Muscle layer of duodenum (tissue), 2 donors: ENCODE data around the gene HOXA10.

Experiments
- H3K27ac ChIP-seq: one replicate; pipeline ENCODE4 v1.7.0; 2013; ENCODE audit warnings: mild to moderate bottlenecking, low read length
- H3K27me3 ChIP-seq: one replicate; pipeline ENCODE4 v1.7.0; 2013; ENCODE audit warnings: low read depth, mild to moderate bottlenecking, control low read depth, low read length
- H3K36me3 ChIP-seq, 2 donors: one replicate each; pipeline ENCODE4 v1.7.0; 2013; ENCODE audit warnings: low read length in 2 of 2, control low read depth in 1 of 2, mild to moderate bottlenecking in 1 of 2; ENCODE audit not compliant: insufficient read depth in 2 of 2, control insufficient read depth in 1 of 2
- H3K4me1 ChIP-seq, 2 donors: one replicate each; pipeline ENCODE4 v1.7.0; 2013; ENCODE audit warnings: low read length in 2 of 2, mild to moderate bottlenecking in 2 of 2, control low read depth in 1 of 2, moderate library complexity in 1 of 2; ENCODE audit not compliant: insufficient read depth in 2 of 2, control insufficient read depth in 1 of 2
- H3K4me3 ChIP-seq, 2 donors: one replicate each; pipeline ENCODE4 v1.7.0; 2013; ENCODE audit warnings: low read length in 2 of 2, low read depth in 1 of 2, mild to moderate bottlenecking in 1 of 2
- H3K9me3 ChIP-seq, 2 donors: one replicate each; pipeline ENCODE4 v1.7.0; 2013; ENCODE audit warnings: low read length in 2 of 2, control low read depth in 1 of 2, mild to moderate bottlenecking in 1 of 2; ENCODE audit not compliant: control insufficient read depth in 1 of 2
- donor health status: healthy.

Gene HOXA10

GRCh38 chr7:27147199-27148030 lies 26.7 kb downstream of the HOXA10 start, which contains the start of gene HOXA6:
TSS of gene HOXA6 (minus strand) at chr7:27147774. CDS start at chr7:27147749, 25 bp downstream.
- Histone ChIP-seq H3K27ac (no peak within 1 kb of the TSS), H3K4me3 (peak within 1 kb of the TSS in 1 of 2 donors; percentile 16), H3K27me3 (peaks cover 51% of the 10 kb centered on the region), H3K36me3 (no peaks in the 10 kb centered on the region), H3K9me3 (no peaks in the 10 kb centered on the region), H3K4me1 (peaks cover 0 to 22% of the 10 kb centered on the region in 2 donors)

- Histone ChIP-seq H3K27ac (no peak overlapping the region), H3K36me3 (no peaks in the 10 kb centered on the region), H3K27me3 (peaks cover 43% of the 10 kb centered on the region), H3K9me3 (no peaks in the 10 kb centered on the region), H3K4me1 (peaks cover 0 to 15% of the 10 kb centered on the region in 2 donors), H3K4me3 (no peak overlapping the region)
Observed at GRCh38 chr7:27146491-27147198, 27.5 kb downstream of the HOXA10 start.

GRCh38 chr7:27145914-27146412 lies 28.2 kb downstream of the HOXA10 start:
- Histone ChIP-seq H3K4me1 (peaks cover 0 to 8% of the 10 kb centered on the region in 2 donors), H3K27me3 (peaks cover 36% of the 10 kb centered on the region), H3K36me3 (no peaks in the 10 kb centered on the region), H3K9me3 (no peaks in the 10 kb centered on the region), H3K4me3 (no peak overlapping the region), H3K27ac (no peak overlapping the region)

GRCh38 chr7:27145165-27145913 lies 28.8 kb downstream of the HOXA10 start:
- Histone ChIP-seq H3K4me1 (peaks cover 2 to 6% of the 10 kb centered on the region in 2 donors), H3K27ac (no peak overlapping the region), H3K9me3 (no peaks in the 10 kb centered on the region), H3K36me3 (no peaks in the 10 kb centered on the region), H3K4me3 (no peak overlapping the region), H3K27me3 (peaks cover 32% of the 10 kb centered on the region)

- Histone ChIP-seq H3K4me1 (peaks cover 0 to 7% of the 10 kb centered on the region in 2 donors), H3K9me3 (no peaks in the 10 kb centered on the region), H3K4me3 (no peak overlapping the region), H3K27ac (no peak overlapping the region), H3K36me3 (no peaks in the 10 kb centered on the region), H3K27me3 (peaks cover 28% of the 10 kb centered on the region)
Observed at GRCh38 chr7:27144781-27145164, 29.3 kb downstream of the HOXA10 start.

- peaks cover 24% of the 10 kb centered on the region for H3K27me3 ChIP-seq
- no peak overlapping the region for H3K27ac ChIP-seq
- H3K9me3 ChIP-seq: no peaks in the 10 kb centered on the region
- H3K36me3 ChIP-seq: no peaks in the 10 kb centered on the region
- peaks cover 0 to 7% of the 10 kb centered on the region in 2 donors for H3K4me1 ChIP-seq
- H3K4me3 ChIP-seq: peak overlapping the region; percentile 83 to 91
Observed at GRCh38 chr7:27143950-27144780, 30.0 kb downstream of the HOXA10 start.

- Histone ChIP-seq H3K4me1 (peaks cover 2 to 7% of the 10 kb centered on the region in 2 donors), H3K36me3 (no peaks in the 10 kb centered on the region), H3K27me3 (peaks cover 15% of the 10 kb centered on the region), H3K4me3 (peak within 1 kb of the TSS; percentile 83 to 91), H3K9me3 (no peaks in the 10 kb centered on the region), H3K27ac (peak within 1 kb of the TSS; percentile 97)
Observed at GRCh38 chr7:27143023-27143949, 30.8 kb downstream of the HOXA10 start, which contains the start of gene HOXA5. TSS of gene HOXA5 (minus strand) at chr7:27143681. CDS start at chr7:27143607, 74 bp downstream.

- Histone ChIP-seq H3K27ac (peak overlapping the region; percentile 97), H3K9me3 (no peaks in the 10 kb centered on the region), H3K27me3 (peaks cover 12% of the 10 kb centered on the region), H3K36me3 (no peaks in the 10 kb centered on the region), H3K4me1 (peaks cover 4 to 7% of the 10 kb centered on the region in 2 donors), H3K4me3 (peak overlapping the region; percentile 83 to 91)
Observed at GRCh38 chr7:27142580-27143022, 31.5 kb downstream of the HOXA10 start.

- Histone ChIP-seq H3K27ac (peak overlapping the region; percentile 97), H3K36me3 (no peaks in the 10 kb centered on the region), H3K4me1 (peaks cover 4 to 7% of the 10 kb centered on the region in 2 donors), H3K9me3 (no peaks in the 10 kb centered on the region), H3K27me3 (peaks cover 7% of the 10 kb centered on the region), H3K4me3 (peak overlapping the region; percentile 83 to 91)
Observed at GRCh38 chr7:27141923-27142579, 32.1 kb downstream of the HOXA10 start.
